HEK293 (cell line): ENCODE results near the gene MGAT4D.

Experiments used
- CTCF ChIA-PET: fragments of 350-600 bp; formaldehyde crosslinking; extraction: SDS; loops from one replicate; lab custom pipeline; 2021; ENCODE audit warnings: antibody characterized with exemption; lab: Yijun Ruan, JAX
- POLR2A ChIA-PET: fragments of 300-600 bp; formaldehyde crosslinking; extraction: SDS; loops from one replicate; lab custom pipeline; 2020; ENCODE audit warnings: antibody characterized with exemption, inconsistent platforms; lab: Yijun Ruan, JAX
- H3K27ac ChIP-seq: fragments of 200-500 bp; sonication (Bioruptor generic); 2 replicates; pipeline ENCODE4 v1.5.1; 2014; ENCODE audit warnings: low read depth, low read length, control low read depth, inconsistent platforms; ENCODE audit errors: extremely low read depth
- H3K36me3 ChIP-seq, 2 experiments: fragments of 200-500 bp in 1 of 2; sonication (Bioruptor generic) in 1 of 2; 1 replicate in 1 of 2; 2 replicates in 1 of 2; pipeline ENCODE4 v1.5.1; 2014 to 2017; ENCODE audit warnings: inconsistent platforms in 2 of 2, low read length in 2 of 2; ENCODE audit not compliant: control insufficient read depth in 2 of 2, insufficient read depth in 1 of 2
- H3K4me1 ChIP-seq: fragments of 200-500 bp; sonication (Bioruptor generic); 2 replicates; pipeline ENCODE4 v1.5.1; 2014; ENCODE audit warnings: mild to moderate bottlenecking, low read length, inconsistent platforms; ENCODE audit not compliant: control insufficient read depth, insufficient read depth
- H3K4me3 ChIP-seq: 2 replicates; pipeline ENCODE4 v1.5.1; 2011; ENCODE audit warnings: low read depth, mild to moderate bottlenecking, control low read depth, low read length, moderate library complexity
- H3K9me3 ChIP-seq: fragments of 200-500 bp; sonication (Bioruptor generic); 2 replicates; pipeline ENCODE4 v1.5.1; 2014; ENCODE audit warnings: low read depth, low read length, inconsistent platforms; ENCODE audit not compliant: control insufficient read depth, insufficient read depth
- OVOL3 ChIP-seq: fragments of 450-650 bp; formaldehyde crosslinking; IDR thresholded peaks from 2 replicates; pipeline ENCODE4 v1.5.1; 2016; ENCODE audit warnings: missing biosample characterization, missing genetic modification characterization
- PRDM6 ChIP-seq: fragments of 450-650 bp; formaldehyde crosslinking; IDR thresholded peaks from 2 replicates; pipeline ENCODE4 v1.5.1; 2017; ENCODE audit warnings: missing biosample characterization, missing genetic modification characterization
- WT1 ChIP-seq: fragments of 450-650 bp; formaldehyde crosslinking; IDR thresholded peaks from 2 replicates; pipeline ENCODE4 v1.5.1; 2016; ENCODE audit warnings: missing biosample characterization, missing genetic modification characterization
- ZBTB17 ChIP-seq: fragments of 450-650 bp; formaldehyde crosslinking; IDR thresholded peaks from 2 replicates; pipeline ENCODE4 v1.5.1; 2016; ENCODE audit warnings: missing biosample characterization, missing genetic modification characterization
- ZNF223 ChIP-seq: fragments of 450-650 bp; formaldehyde crosslinking; IDR thresholded peaks from 2 replicates; pipeline ENCODE4 v1.5.1; 2016; ENCODE audit warnings: missing biosample characterization, missing genetic modification characterization
- ZNF302 ChIP-seq: fragments of 450-650 bp; formaldehyde crosslinking; IDR thresholded peaks from 2 replicates; pipeline ENCODE4 v1.5.1; 2016; ENCODE audit warnings: missing biosample characterization, missing genetic modification characterization, low read depth
- ZNF324 ChIP-seq: fragments of 450-650 bp; formaldehyde crosslinking; IDR thresholded peaks from 2 replicates; pipeline ENCODE4 v1.5.1; 2016; ENCODE audit warnings: missing biosample characterization, missing genetic modification characterization
- ZNF354C ChIP-seq: fragments of 450-650 bp; formaldehyde crosslinking; IDR thresholded peaks from 2 replicates; pipeline ENCODE4 v1.5.1; 2016; ENCODE audit warnings: missing biosample characterization, missing genetic modification characterization, low read depth, borderline replicate concordance
- ZNF362 ChIP-seq: fragments of 450-650 bp; formaldehyde crosslinking; IDR thresholded peaks from 2 replicates; pipeline ENCODE4 v1.5.1; 2016; ENCODE audit warnings: missing biosample characterization, missing genetic modification characterization
- ZNF514 ChIP-seq: fragments of 450-650 bp; formaldehyde crosslinking; IDR thresholded peaks from 2 replicates; pipeline ENCODE4 v1.5.1; 2016; ENCODE audit warnings: missing biosample characterization, missing genetic modification characterization
- ZNF843 ChIP-seq: fragments of 450-650 bp; formaldehyde crosslinking; IDR thresholded peaks from 2 replicates; pipeline ENCODE4 v1.5.1; 2016; ENCODE audit warnings: missing biosample characterization, missing genetic modification characterization
- TF ChIP-seq, protein P1 (sequence below): fragments of 450-650 bp; formaldehyde crosslinking; IDR thresholded peaks from 2 replicates; pipeline ENCODE4 v1.5.1; 2016; ENCODE audit warnings: missing biosample characterization, missing genetic modification characterization
- TF ChIP-seq, protein P2 (sequence below): fragments of 450-650 bp; formaldehyde crosslinking; IDR thresholded peaks from 2 replicates; pipeline ENCODE4 v1.5.1; 2016; ENCODE audit warnings: missing biosample characterization, missing genetic modification characterization

The MGAT4D gene

GRCh38 chr4:140450352-140450751 lies 47.7 kb downstream of the MGAT4D start:
- CTCF ChIA-PET: no interaction called here
- POLR2A ChIA-PET: no interaction called here

GRCh38 chr4:140448830-140449229 lies 49.3 kb downstream of the MGAT4D start:
- Histone ChIP-seq H3K36me3 (no peaks in the 10 kb centered on the region), H3K4me3 (no peak overlapping the region), H3K9me3 (no peaks in the 10 kb centered on the region), H3K4me1 (peaks cover 5% of the 10 kb centered on the region; the same call in 1 of the 2 replicates), H3K27ac (no peak overlapping the region)
- peak; percentile 42; the same call in 1 of the 2 replicates for TF ChIP-seq OVOL3 (tag by site-specific recombination)
- 0 out of 2 replicates have a peak, but pooled peaks have one; percentile 13 for TF ChIP-seq WT1
- peak; percentile 93 for TF ChIP-seq PRDM6 (tag by site-specific recombination)
- TF ChIP-seq, protein P1, sequence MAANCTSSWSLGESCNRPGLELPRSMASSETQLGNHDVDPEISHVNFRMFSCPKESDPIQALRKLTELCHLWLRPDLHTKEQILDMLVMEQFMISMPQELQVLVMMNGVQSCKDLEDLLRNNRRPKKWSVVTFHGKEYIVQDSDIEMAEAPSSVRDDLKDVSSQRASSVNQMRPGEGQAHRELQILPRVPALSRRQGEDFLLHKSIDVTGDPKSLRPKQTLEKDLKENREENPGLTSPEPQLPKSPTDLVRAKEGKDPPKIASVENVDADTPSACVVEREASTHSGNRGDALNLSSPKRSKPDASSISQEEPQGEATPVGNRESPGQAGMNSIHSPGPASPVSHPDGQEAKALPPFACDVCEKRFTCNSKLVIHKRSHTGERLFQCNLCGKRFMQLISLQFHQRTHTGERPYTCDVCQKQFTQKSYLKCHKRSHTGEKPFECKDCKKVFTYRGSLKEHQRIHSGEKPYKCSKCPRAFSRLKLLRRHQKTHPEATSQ (tag by site-specific recombination): no peak
- POLR2A ChIA-PET: no interaction called here
- CTCF ChIA-PET: interaction anchor here (2.2 kb wide), 1 partner anchor 21 kb away, joined by 4 read pairs; the partner anchor contains the start of gene CLGN

More at GRCh38 chr4:140450352-140450751, 47.7 kb downstream of the MGAT4D start:
- Histone ChIP-seq H3K4me1 (peaks cover 5% of the 10 kb centered on the region; the same call in 1 of the 2 replicates), H3K36me3 (no peaks in the 10 kb centered on the region), H3K9me3 (no peaks in the 10 kb centered on the region), H3K27ac (no peak overlapping the region), H3K4me3 (no peak overlapping the region)
- TF ChIP-seq, protein P2, sequence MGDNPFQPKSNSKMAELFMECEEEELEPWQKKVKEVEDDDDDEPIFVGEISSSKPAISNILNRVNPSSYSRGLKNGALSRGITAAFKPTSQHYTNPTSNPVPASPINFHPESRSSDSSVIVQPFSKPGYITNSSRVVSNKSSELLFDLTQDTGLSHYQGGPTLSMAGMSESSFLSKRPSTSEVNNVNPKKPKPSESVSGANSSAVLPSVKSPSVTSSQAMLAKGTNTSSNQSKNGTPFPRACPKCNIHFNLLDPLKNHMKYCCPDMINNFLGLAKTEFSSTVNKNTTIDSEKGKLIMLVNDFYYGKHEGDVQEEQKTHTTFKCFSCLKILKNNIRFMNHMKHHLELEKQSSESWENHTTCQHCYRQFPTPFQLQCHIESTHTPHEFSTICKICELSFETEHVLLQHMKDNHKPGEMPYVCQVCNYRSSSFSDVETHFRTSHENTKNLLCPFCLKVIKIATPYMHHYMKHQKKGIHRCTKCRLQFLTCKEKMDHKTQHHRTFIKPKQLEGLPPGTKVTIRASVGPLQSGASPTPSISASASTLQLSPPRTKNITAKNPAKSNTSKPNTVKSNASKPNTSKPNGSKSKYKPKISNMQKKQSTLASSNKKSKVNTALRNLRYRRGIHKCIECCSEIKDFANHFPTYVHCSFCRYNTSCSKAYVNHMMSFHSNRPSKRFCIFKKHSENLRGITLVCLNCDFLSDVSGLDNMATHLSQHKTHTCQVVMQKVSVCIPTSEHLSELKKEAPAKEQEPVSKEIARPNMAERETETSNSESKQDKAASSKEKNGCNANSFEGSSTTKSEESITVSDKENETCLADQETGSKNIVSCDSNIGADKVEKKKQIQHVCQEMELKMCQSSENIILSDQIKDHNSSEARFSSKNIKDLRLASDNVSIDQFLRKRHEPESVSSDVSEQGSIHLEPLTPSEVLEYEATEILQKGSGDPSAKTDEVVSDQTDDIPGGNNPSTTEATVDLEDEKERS (tag by site-specific recombination): no peak
- no peak for TF ChIP-seq ZNF362 (tag by site-specific recombination)
- peak; percentile 21; the same call in 1 of the 2 replicates for TF ChIP-seq PRDM6 (tag by site-specific recombination)

- Histone ChIP-seq H3K9me3 (no peaks in the 10 kb centered on the region), H3K27ac (no peak overlapping the region), H3K4me1 (peaks cover 5% of the 10 kb centered on the region; the same call in 1 of the 2 replicates), H3K4me3 (no peak overlapping the region), H3K36me3 (no peaks in the 10 kb centered on the region)
- CTCF ChIA-PET: interaction anchor here (0.8 to 2.2 kb wide), 3 partner anchors 10 to 190 kb away, joined by 3 to 5 read pairs (median 4); partner anchors contain the start of gene CLGN
- POLR2A ChIA-PET: no interaction called here
- no peak for TF ChIP-seq ZNF324 (tag by site-specific recombination)
- TF ChIP-seq ZNF843: no peak
- TF ChIP-seq ZNF354C (tag by site-specific recombination): no peak
- TF ChIP-seq ZNF302 (tag by site-specific recombination): no peak
- no peak for TF ChIP-seq ZNF223 (tag by site-specific recombination)
- no peak for TF ChIP-seq ZBTB17
- TF ChIP-seq ZNF514 (tag by site-specific recombination): no peak
Observed at GRCh38 chr4:140448162-140448561, 49.9 kb downstream of the MGAT4D start.
